GM18873 (cell line): ENCODE measurements around the gene WDR36.
A peak's percentile ranks its signal among the peaks of the same experiment; 100 is the strongest.
"Not testable (repeated sequence)": the region's sequence is repeated elsewhere in the genome, so short reads cannot be mapped to it uniquely, and the experiment has no call there.

Experiments
- ATAC-seq: cut with Tn5 transposase; IDR thresholded peaks from one replicate; pipeline ENCODE4 v1.9.1; 2021; ENCODE audit warnings: mild to moderate bottlenecking, moderate library complexity, moderate number of reproducible peaks; ENCODE audit not compliant: unreplicated experiment, low FRiP score

WDR36 gene

GRCh38 chr5:111134087-111134486 lies 41.9 kb downstream of the WDR36 start:
- no peak for ATAC-seq

- no peak for ATAC-seq
These were observed 42.7 kb downstream of the WDR36 start for GRCh38 chr5:111134864-111135263.

GRCh38 chr5:111135363-111135762 lies 43.2 kb downstream of the WDR36 start:
- ATAC-seq: no peak

GRCh38 chr5:111135946-111136345 lies 43.8 kb downstream of the WDR36 start:
- ATAC-seq: no peak

GRCh38 chr5:111138096-111138495 lies 45.9 kb downstream of the WDR36 start:
- no peak for ATAC-seq

GRCh38 chr5:111141471-111141870 lies 49.3 kb downstream of the WDR36 start:
- not testable (repeated sequence) for ATAC-seq

GRCh38 chr5:111142932-111143331 lies 50.8 kb downstream of the WDR36 start:
- ATAC-seq: no peak

GRCh38 chr5:111143910-111144309 lies 51.8 kb downstream of the WDR36 start:
- ATAC-seq: peak; percentile 17

- peak; percentile 96 for ATAC-seq
These were observed 52.3 kb downstream of the WDR36 start for GRCh38 chr5:111144352-111144930.

- no peak for ATAC-seq
These were observed 53.9 kb downstream of the WDR36 start for GRCh38 chr5:111146053-111146452.

GRCh38 chr5:111147502-111147901 lies 55.4 kb downstream of the WDR36 start:
- no peak for ATAC-seq

GRCh38 chr5:111151998-111152397 lies 59.9 kb downstream of the WDR36 start:
- no peak for ATAC-seq

GRCh38 chr5:111153483-111153882 lies 61.3 kb downstream of the WDR36 start:
- no peak for ATAC-seq

- ATAC-seq: no peak
These were observed 61.8 kb downstream of the WDR36 start for GRCh38 chr5:111153945-111154344.

GRCh38 chr5:111158105-111158744 lies 66.1 kb downstream of the WDR36 start:
- peak; percentile 64 for ATAC-seq

- no peak for ATAC-seq
These were observed 67.7 kb downstream of the WDR36 start for GRCh38 chr5:111159845-111160244.

GRCh38 chr5:111163000-111163399 lies 70.9 kb downstream of the WDR36 start:
- no peak for ATAC-seq

- no peak for ATAC-seq
These were observed 72.9 kb downstream of the WDR36 start for GRCh38 chr5:111165058-111165457.

GRCh38 chr5:111167551-111167950 lies 75.4 kb downstream of the WDR36 start:
- ATAC-seq: no peak

- no peak for ATAC-seq
These were observed 76.5 kb downstream of the WDR36 start for GRCh38 chr5:111168608-111169007.

- no peak for ATAC-seq
These were observed 77.1 kb downstream of the WDR36 start for GRCh38 chr5:111169269-111169668.

GRCh38 chr5:111170279-111170678 lies 78.1 kb downstream of the WDR36 start:
- ATAC-seq: no peak
